Stimulated activated CD8-positive, alpha-beta memory T cell treated with anti-CD3 and anti-CD28 coated beads, Interleukin-7, amount 100 ng/mL, for 1 hour (primary cell): ENCODE data around the gene HABP4.

ENCODE experiments used
- DNase-seq, 2 donors: peaks; one replicate each; pipeline ENCODE4 v3.0.0-alpha.2; 2020; ENCODE audit warnings: low read depth in 2 of 2

HABP4 gene

GRCh38 chr9:96449845-96450612 lies at the start of gene HABP4:
Gene HABP4, plus strand, starts transcription at chr9:96450169. Its CDS starts 111 bp downstream, at chr9:96450280.
- DNase-seq, result peak; percentile 92 to 93

- DNase-seq, result no peak
Measured at GRCh38 chr9:96408409-96409280, 41.3 kb upstream of the HABP4 start.

- no peak for DNase-seq
Measured at GRCh38 chr9:96411129-96411838, 38.7 kb upstream of the HABP4 start.

- DNase-seq, result no peak
Measured at GRCh38 chr9:96412174-96412913, 37.6 kb upstream of the HABP4 start.

GRCh38 chr9:96413302-96414221 lies 36.4 kb upstream of the HABP4 start:
- no peak for DNase-seq

GRCh38 chr9:96417051-96417586 lies 32.9 kb upstream of the HABP4 start:
- DNase-seq, result peak; percentile 89 to 90

- no peak for DNase-seq
Measured at GRCh38 chr9:96417661-96418082, 32.3 kb upstream of the HABP4 start.

GRCh38 chr9:96418083-96418919 lies 31.7 kb upstream of the HABP4 start, which contains the start of gene ZNF367:
Gene ZNF367, minus strand, starts transcription at chr9:96418370. Its CDS starts 338 bp downstream, at chr9:96418032.
- DNase-seq, result peak; percentile 80

GRCh38 chr9:96418920-96419690 lies 30.9 kb upstream of the HABP4 start:
- no peak for DNase-seq

GRCh38 chr9:96419691-96419969 lies 30.3 kb upstream of the HABP4 start:
- no peak for DNase-seq

GRCh38 chr9:96420468-96421219 lies 29.3 kb upstream of the HABP4 start:
- no peak for DNase-seq

- DNase-seq, result no peak
Measured at GRCh38 chr9:96423322-96423984, 26.5 kb upstream of the HABP4 start.

GRCh38 chr9:96423985-96424336 lies 26.0 kb upstream of the HABP4 start:
- no peak for DNase-seq

- no peak for DNase-seq
Measured at GRCh38 chr9:96425500-96426169, 24.3 kb upstream of the HABP4 start.

- no peak for DNase-seq
Measured at GRCh38 chr9:96429732-96430131, 20.2 kb upstream of the HABP4 start.

- DNase-seq, result no peak
Measured at GRCh38 chr9:96430377-96430776, 19.6 kb upstream of the HABP4 start.

GRCh38 chr9:96435345-96435744 lies 14.6 kb upstream of the HABP4 start:
- DNase-seq, result no peak
